IMR-90 (cell line): ENCODE data around the gene SYT2. TPM values are rescaled to one million over a fixed set of nuclear protein-coding genes. Genes with fewer than 3 reads are reported as not detected.

Experiments
- ATAC-seq: fragments of 200-7000 bp; cut with Tn5 transposase; 2 replicates; pipeline ENCODE4 v1.9.1; 2020; ENCODE audit warnings: low read depth, mild to moderate bottlenecking, moderate library complexity
- BruUV-seq: library from RNA; stranded (reverse); fragments of 400-500 nt; replicated peaks from 2 replicates; lab custom pipeline; 2021; lab: Mats Ljungman, UMichigan
- CTCF ChIA-PET: fragments of 300-600 bp; formaldehyde crosslinking; extraction: SDS; loops from one replicate; lab custom pipeline; 2021; ENCODE audit warnings: antibody characterized with exemption; lab: Yijun Ruan, JAX
- POLR2A ChIA-PET: fragments of 300-600 bp; sonication (Branson Sonifier 250); formaldehyde crosslinking; loops from one replicate; lab custom pipeline; 2022; ENCODE audit warnings: antibody characterized with exemption; ENCODE audit not compliant: unreplicated experiment; lab: Charles Lee
- DNase-seq: peaks from one replicate; pipeline ENCODE4 v3.0.0; 2013
- H2AFZ ChIP-seq: replicated peaks from 2 replicates; pipeline ENCODE3; 2013; ENCODE audit warnings: low read length, mild to moderate bottlenecking; ENCODE audit not compliant: poor library complexity
- H2AK5ac ChIP-seq: 2 replicates; pipeline ENCODE4 v1.6.1; 2013; ENCODE audit warnings: low read depth, low read length, inconsistent platforms
- H2AK9ac ChIP-seq: replicated peaks from 2 replicates; pipeline ENCODE3; 2013; ENCODE audit warnings: mild to moderate bottlenecking, low read depth, low read length, moderate library complexity; ENCODE audit not compliant: poor library complexity
- H2BK120ac ChIP-seq: 2 replicates; pipeline ENCODE4 v1.6.1; 2013; ENCODE audit warnings: low read depth, low read length, inconsistent platforms
- H2BK15ac ChIP-seq: 3 replicates; pipeline ENCODE4 v1.6.1; 2013; ENCODE audit warnings: low read depth, low read length, inconsistent platforms
- H2BK20ac ChIP-seq: 2 replicates; pipeline ENCODE4 v1.6.1; 2013; ENCODE audit warnings: low read depth, mild to moderate bottlenecking, inconsistent platforms, low read length, moderate library complexity
- H2BK5ac ChIP-seq: 2 replicates; pipeline ENCODE4 v1.6.1; 2013; ENCODE audit warnings: mild to moderate bottlenecking, low read depth, low read length, inconsistent platforms; ENCODE audit not compliant: poor library complexity, severe bottlenecking
- H3K14ac ChIP-seq: replicated peaks from 2 replicates; pipeline ENCODE4 v1.6.1; 2013; ENCODE audit warnings: low read depth, low read length, inconsistent platforms
- H3K18ac ChIP-seq: 2 replicates; pipeline ENCODE4 v1.6.1; 2013; ENCODE audit warnings: low read depth, low read length, control low read depth
- H3K23ac ChIP-seq: 2 replicates; pipeline ENCODE4 v1.6.1; 2013; ENCODE audit warnings: low read depth, low read length, inconsistent platforms
- H3K27ac ChIP-seq: 2 replicates; pipeline ENCODE4 v1.5.1; 2013; ENCODE audit warnings: mild to moderate bottlenecking, control low read depth, low read length; ENCODE audit not compliant: insufficient read depth
- H3K27me3 ChIP-seq: 2 replicates; pipeline ENCODE4 v1.6.1; 2013; ENCODE audit warnings: low read length; ENCODE audit not compliant: control insufficient read depth, insufficient read depth
- H3K36me3 ChIP-seq: 2 replicates; pipeline ENCODE4 v1.6.1; 2013; ENCODE audit warnings: low read length, mixed read lengths; ENCODE audit not compliant: control insufficient read depth, insufficient read depth
- H3K4ac ChIP-seq: 2 replicates; pipeline ENCODE4 v1.6.1; 2013; ENCODE audit warnings: low read depth, low read length, inconsistent platforms
- H3K4me1 ChIP-seq: 2 replicates; pipeline ENCODE4 v1.6.1; 2013; ENCODE audit warnings: low read length, mixed read lengths; ENCODE audit not compliant: control insufficient read depth, insufficient read depth
- H3K4me2 ChIP-seq: 2 replicates; pipeline ENCODE4 v1.6.1; 2013; ENCODE audit warnings: low read depth, mild to moderate bottlenecking, control low read depth, low read length, moderate library complexity
- H3K4me3 ChIP-seq: 2 replicates; pipeline ENCODE4 v1.5.1; 2013; ENCODE audit warnings: low read depth, mild to moderate bottlenecking, control low read depth, low read length, moderate library complexity; ENCODE audit not compliant: insufficient read depth
- H3K56ac ChIP-seq: 2 replicates; pipeline ENCODE4 v1.6.1; 2013; ENCODE audit warnings: low read length, inconsistent platforms; ENCODE audit not compliant: insufficient read depth; ENCODE audit errors: extremely low read depth
- H3K79me1 ChIP-seq, 2 experiments: 2 replicates each; pipeline ENCODE4 v1.6.1; 2013; ENCODE audit warnings: low read length in 2 of 2, inconsistent platforms in 1 of 2, low read depth in 1 of 2
- H3K9ac ChIP-seq: 2 replicates; pipeline ENCODE4 v1.6.1; 2013; ENCODE audit warnings: low read depth, low read length, control low read depth
- H3K9me1 ChIP-seq: 2 replicates; pipeline ENCODE4 v1.6.1; 2013; ENCODE audit warnings: low read length, inconsistent platforms; ENCODE audit not compliant: insufficient read depth
- H3K9me3 ChIP-seq: 2 replicates; pipeline ENCODE4 v1.6.1; 2013; ENCODE audit warnings: low read length; ENCODE audit not compliant: control insufficient read depth, insufficient read depth
- H4K20me1 ChIP-seq: 2 replicates; pipeline ENCODE4 v1.6.1; 2013; ENCODE audit warnings: low read length, inconsistent platforms; ENCODE audit not compliant: insufficient read depth
- H4K5ac ChIP-seq: 2 replicates; pipeline ENCODE4 v1.6.1; 2013; ENCODE audit warnings: mild to moderate bottlenecking, low read depth, low read length, control low read depth
- H4K8ac ChIP-seq, 2 experiments: 2 replicates each; pipeline ENCODE4 v1.6.1; 2013; ENCODE audit warnings: low read depth in 2 of 2, low read length in 2 of 2, control low read depth in 1 of 2, inconsistent platforms in 1 of 2
- H4K91ac ChIP-seq: 2 replicates; pipeline ENCODE4 v1.6.1; 2013; ENCODE audit warnings: low read depth, low read length, inconsistent platforms; ENCODE audit not compliant: insufficient read depth
- MAZ ChIP-seq: IDR thresholded peaks from 2 replicates; pipeline ENCODE4 v1.6.1; 2012; ENCODE audit warnings: low read depth, mild to moderate bottlenecking, low read length, improper control_type of control experiment, moderate library complexity, borderline replicate concordance
- NFE2L2 ChIP-seq: fragments of 150-350 bp; IDR thresholded peaks from 2 replicates; pipeline ENCODE4 v1.6.1; 2016; ENCODE audit warnings: low read depth, mild to moderate bottlenecking, low read length
- RAD21 ChIP-seq: IDR thresholded peaks from 2 replicates; pipeline ENCODE4 v1.6.1; 2012; ENCODE audit warnings: low read length, improper control_type of control experiment
- WGBS, 2 experiments: methylation state at CpG; one replicate each; pipeline versions ENCODE4 v1.1.5 to v1.1.7; 2013; ENCODE audit warnings: missing lambda C conversion rate in 2 of 2; ENCODE audit not compliant: insufficient read length in 1 of 2; ENCODE audit errors: extremely low coverage in 2 of 2; 5-methylcytosine and 5-hydroxymethylcytosine counted together
- dilution Hi-C: fragments of 300-500 bp; cut with HindIII; formaldehyde crosslinking; loops from one replicate; pipeline ENCODE4 v1.14.3; 2018; ENCODE audit warnings: low sequenced_read_pairs; ENCODE audit not compliant: unreplicated experiment
- in situ Hi-C: fragments of 300-500 bp; cut with MboI; formaldehyde crosslinking; loops from 3 replicates; pipeline ENCODE4 v1.14.3; 2019; ENCODE audit warnings: low sequenced_read_pairs, inconsistent platforms, mixed read lengths
- intact Hi-C: fragments of 100-400 bp; cut with micrococcal nuclease; formaldehyde crosslinking; loops from 2 replicates; pipeline ENCODE4 v1.10.0; 2022
- polyA plus RNA-seq, 3 experiments: library from polyadenylated mRNA; depleted of rRNA; stranded (reverse); fragments of >200 nt; gene quantifications; 2 replicates each; pipeline ENCODE4 v1.2.3, GENCODE V29; 2012; ENCODE audit warnings: low replicate concordance in 1 of 3
- total RNA-seq: library from RNA; depleted of rRNA; stranded (reverse); fragments of >200 nt; gene quantifications from 2 replicates; pipeline ENCODE4 v1.2.3, GENCODE V29; 2012
- TF ChIP-seq, protein P1 (sequence below): fragments of 150-350 bp; IDR thresholded peaks from 2 replicates; pipeline ENCODE4 v1.6.1; 2017; ENCODE audit warnings: mild to moderate bottlenecking, antibody characterized with exemption, low read length, low read depth
- TF ChIP-seq, protein P2 (sequence below): conservative IDR thresholded peaks from 2 replicates; pipeline ENCODE4 v1.5.1; 2012; ENCODE audit warnings: mild to moderate bottlenecking, low read depth, low read length, improper control_type of control experiment

SYT2 gene
- total and polyA plus RNA-seq, 2 of the 4 experiments (the other 2 are of a cell fraction) = under 0.01 TPM

DNA sequence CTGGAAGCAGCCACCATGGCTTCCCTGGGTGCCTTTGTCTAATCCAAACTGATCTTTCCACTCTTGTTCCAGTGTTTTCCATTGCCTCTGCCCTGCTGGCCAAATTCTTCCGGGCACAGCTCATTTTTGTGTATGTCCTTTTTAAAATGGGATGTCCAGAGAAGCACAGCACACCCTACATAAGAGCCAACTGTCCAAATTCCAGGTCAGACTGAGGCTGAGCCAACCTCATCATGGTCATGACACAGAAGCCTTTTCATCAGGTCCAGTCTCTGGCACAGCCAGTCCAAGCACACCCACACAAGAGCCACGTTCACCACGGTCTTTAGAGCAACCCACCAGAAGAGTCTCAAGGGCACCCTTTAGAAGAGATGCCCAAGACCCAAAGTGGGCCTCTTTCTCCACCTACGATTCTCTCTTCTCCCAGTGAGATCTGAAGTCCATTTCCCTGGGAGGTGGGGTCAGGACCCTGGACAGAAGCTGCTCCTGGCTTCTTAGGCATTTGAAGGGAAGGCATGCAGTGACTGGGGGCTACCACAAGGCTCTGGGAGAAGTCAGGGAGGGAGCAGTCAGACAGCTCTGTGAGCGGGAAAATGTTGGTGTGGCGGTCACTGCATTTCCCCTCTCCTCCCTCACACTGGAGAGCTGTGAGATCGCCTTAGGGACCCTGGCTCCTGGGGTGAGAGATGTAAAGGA lies 53.2 kb downstream of the SYT2 start:
- intact Hi-C loops (loop anchor here (2.0 kb wide), 1 partner anchor 36 kb away; no protein-coding TSS in a partner anchor), in situ Hi-C loops (no loop called here), dilution Hi-C loops (no loop called here)
- Histone ChIP-seq H2AFZ (no peak overlapping the region), H3K4me3 (no peak overlapping the region), H3K56ac (no peak overlapping the region), H4K20me1 (no peaks in the 10 kb centered on the region), H3K27me3 (peaks cover 79% of the 10 kb centered on the region), H4K5ac (no peak overlapping the region), H2AK9ac (no peak overlapping the region), H2BK20ac (no peak overlapping the region), H2BK120ac (no peak overlapping the region), H3K23ac (no peak overlapping the region), H4K8ac (no peak overlapping the region), H3K79me1 (no peaks in the 10 kb centered on the region), H3K36me3 (no peaks in the 10 kb centered on the region), H3K4me2 (no peak overlapping the region), H3K9me3 (no peaks in the 10 kb centered on the region), H3K9me1 (no peaks in the 10 kb centered on the region), H3K9ac (no peak overlapping the region), H2BK15ac (no peak overlapping the region), H3K14ac (no peak overlapping the region), H3K4ac (no peak overlapping the region), H2BK5ac (no peak overlapping the region), H4K91ac (no peak overlapping the region), H3K18ac (no peak overlapping the region), H3K4me1 (no peaks in the 10 kb centered on the region), H2AK5ac (no peak overlapping the region), H3K27ac (no peak overlapping the region)
- ChIA-PET CTCF (no interaction called here), POLR2A (no interaction called here)
- ATAC-seq (peak; percentile 87), DNase-seq (peak; percentile 46)
- TF ChIP-seq MAZ (no peak), NFE2L2 (no peak), RAD21 (no peak)
- TF ChIP-seq, protein P1, sequence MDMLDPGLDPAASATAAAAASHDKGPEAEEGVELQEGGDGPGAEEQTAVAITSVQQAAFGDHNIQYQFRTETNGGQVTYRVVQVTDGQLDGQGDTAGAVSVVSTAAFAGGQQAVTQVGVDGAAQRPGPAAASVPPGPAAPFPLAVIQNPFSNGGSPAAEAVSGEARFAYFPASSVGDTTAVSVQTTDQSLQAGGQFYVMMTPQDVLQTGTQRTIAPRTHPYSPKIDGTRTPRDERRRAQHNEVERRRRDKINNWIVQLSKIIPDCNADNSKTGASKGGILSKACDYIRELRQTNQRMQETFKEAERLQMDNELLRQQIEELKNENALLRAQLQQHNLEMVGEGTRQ = no peak
- TF ChIP-seq, protein P2, sequence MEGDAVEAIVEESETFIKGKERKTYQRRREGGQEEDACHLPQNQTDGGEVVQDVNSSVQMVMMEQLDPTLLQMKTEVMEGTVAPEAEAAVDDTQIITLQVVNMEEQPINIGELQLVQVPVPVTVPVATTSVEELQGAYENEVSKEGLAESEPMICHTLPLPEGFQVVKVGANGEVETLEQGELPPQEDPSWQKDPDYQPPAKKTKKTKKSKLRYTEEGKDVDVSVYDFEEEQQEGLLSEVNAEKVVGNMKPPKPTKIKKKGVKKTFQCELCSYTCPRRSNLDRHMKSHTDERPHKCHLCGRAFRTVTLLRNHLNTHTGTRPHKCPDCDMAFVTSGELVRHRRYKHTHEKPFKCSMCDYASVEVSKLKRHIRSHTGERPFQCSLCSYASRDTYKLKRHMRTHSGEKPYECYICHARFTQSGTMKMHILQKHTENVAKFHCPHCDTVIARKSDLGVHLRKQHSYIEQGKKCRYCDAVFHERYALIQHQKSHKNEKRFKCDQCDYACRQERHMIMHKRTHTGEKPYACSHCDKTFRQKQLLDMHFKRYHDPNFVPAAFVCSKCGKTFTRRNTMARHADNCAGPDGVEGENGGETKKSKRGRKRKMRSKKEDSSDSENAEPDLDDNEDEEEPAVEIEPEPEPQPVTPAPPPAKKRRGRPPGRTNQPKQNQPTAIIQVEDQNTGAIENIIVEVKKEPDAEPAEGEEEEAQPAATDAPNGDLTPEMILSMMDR = peak; percentile 24; the same call in 1 of the 2 replicates
- 14% methylated on average over 2 of the region's 7 CpGs; no CpG with 5 or more reads in 1 of the 2 experiments for WGBS, 2 experiments
- BruUV-seq = no TSS peak
